Measurements from ENCODE around the gene TTBK1.

TTBK1 gene

GRCh38 chr6:43219814-43220213 lies 23.5 kb upstream of the TTBK1 start:
- H3K4me3 ChIP-seq = no peak overlapping the region
- no peak overlapping the region for H3K27ac ChIP-seq
- H3K4me1 ChIP-seq = peaks cover 12 to 37% (median 15%) of the 10 kb centered on the region in 10 experiments
- no peaks in the 10 kb centered on the region for H3K27me3 ChIP-seq
- no peaks in the 10 kb centered on the region for H4K20me1 ChIP-seq
- H3K4me2 ChIP-seq = no peak overlapping the region
- H3K36me3 ChIP-seq = peaks cover 50 to 82% (median 66%) of the 10 kb centered on the region in 11 experiments
- no peak overlapping the region for H3K9ac ChIP-seq
- no peak for TF ChIP-seq Cebpa-rat (IDR thresholded peaks at IDR 0.05)
- H3K9me3 ChIP-seq (replicated peaks in 1 of 11) = no peaks in the 10 kb centered on the region

- Histone ChIP-seq H3K36me3 (peaks cover 48 to 80% (median 60%) of the 10 kb centered on the region in 11 experiments), H4K20me1 (no peaks in the 10 kb centered on the region), H3K27me3 (no peaks in the 10 kb centered on the region), H3K9ac (no peak overlapping the region), H3K4me1 (peaks cover 19 to 43% (median 22%) of the 10 kb centered on the region in 10 experiments), H3K9me3 (replicated peaks in 1 of 11) (no peaks in the 10 kb centered on the region), H3K4me3 (no peak overlapping the region), H3K27ac (no peak overlapping the region), H3K4me2 (peak overlapping the region in 2 of 11 experiments; percentile 37 to 53; a peak in 3 of 22 replicates)
- TF ChIP-seq Cebpa-rat (IDR thresholded peaks at IDR 0.05) = no peak
Measured at GRCh38 chr6:43220439-43220951, 22.8 kb upstream of the TTBK1 start.

- no peak for TF ChIP-seq Cebpa-rat (IDR thresholded peaks at IDR 0.05)
- H3K4me3 ChIP-seq = no peak overlapping the region
- H3K9ac ChIP-seq = peak overlapping the region in 1 of 11 experiments; percentile 32; a peak in 1 of 22 replicates
- no peaks in the 10 kb centered on the region for H3K9me3 ChIP-seq (replicated peaks in 1 of 11)
- no peaks in the 10 kb centered on the region; a peak in 1 of 22 replicates for H4K20me1 ChIP-seq
- H3K4me2 ChIP-seq = peak overlapping the region in 3 of 11 experiments; percentile 10 to 53 (median 37); a peak in 3 of 22 replicates
- peaks cover 42 to 80% (median 59%) of the 10 kb centered on the region in 11 experiments for H3K36me3 ChIP-seq
- no peaks in the 10 kb centered on the region for H3K27me3 ChIP-seq
- H3K27ac ChIP-seq = peak overlapping the region in 1 of 11 experiments; percentile 10; a peak in 1 of 22 replicates
- H3K4me1 ChIP-seq = peaks cover 25 to 52% (median 28%) of the 10 kb centered on the region in 10 experiments
Measured at GRCh38 chr6:43221046-43221972, 22.0 kb upstream of the TTBK1 start.

GRCh38 chr6:43222418-43223059 lies 20.7 kb upstream of the TTBK1 start:
- no peak for TF ChIP-seq Cebpa-rat (IDR thresholded peaks at IDR 0.05)
- no peak overlapping the region for H3K4me3 ChIP-seq
- H3K4me1 ChIP-seq = peaks cover 25 to 64% (median 30%) of the 10 kb centered on the region in 10 experiments
- no peaks in the 10 kb centered on the region for H3K9me3 ChIP-seq (replicated peaks in 1 of 11)
- no peak overlapping the region for H3K27ac ChIP-seq
- no peak overlapping the region for H3K4me2 ChIP-seq
- H3K36me3 ChIP-seq = peaks cover 32 to 72% (median 47%) of the 10 kb centered on the region in 11 experiments
- no peak overlapping the region; a peak in 1 of 22 replicates for H3K9ac ChIP-seq
- no peaks in the 10 kb centered on the region for H3K27me3 ChIP-seq
- H4K20me1 ChIP-seq = no peaks in the 10 kb centered on the region; a peak in 1 of 22 replicates

- H4K20me1 ChIP-seq = no peaks in the 10 kb centered on the region; a peak in 1 of 22 replicates
- peak overlapping the region in 3 of 11 experiments; percentile 86 to 91 (median 88); a peak in 5 of 22 replicates for H3K4me2 ChIP-seq
- peak overlapping the region in 2 of 11 experiments; percentile 75 to 83; a peak in 2 of 22 replicates for H3K27ac ChIP-seq
- peaks cover 27 to 68% (median 44%) of the 10 kb centered on the region in 11 experiments for H3K36me3 ChIP-seq
- H3K9ac ChIP-seq = no peak overlapping the region
- H3K9me3 ChIP-seq (replicated peaks in 1 of 11) = no peaks in the 10 kb centered on the region
- H3K4me1 ChIP-seq = peaks cover 29 to 70% (median 34%) of the 10 kb centered on the region in 10 experiments
- no peak overlapping the region for H3K4me3 ChIP-seq
- H3K27me3 ChIP-seq = no peaks in the 10 kb centered on the region
- no peak for TF ChIP-seq Cebpa-rat (IDR thresholded peaks at IDR 0.05)
Measured at GRCh38 chr6:43223175-43223574, 20.1 kb upstream of the TTBK1 start.

GRCh38 chr6:43226192-43226851 lies 17.0 kb upstream of the TTBK1 start:
- peak overlapping the region in 8 of 11 experiments; percentile 9 to 83 (median 50); a peak in 10 of 22 replicates for H3K27ac ChIP-seq
- no peaks in the 10 kb centered on the region for H3K9me3 ChIP-seq (replicated peaks in 1 of 11)
- no peaks in the 10 kb centered on the region for H3K27me3 ChIP-seq
- peak overlapping the region in 6 of 11 experiments; percentile 56 to 91 (median 80); a peak in 9 of 22 replicates for H3K4me2 ChIP-seq
- no peak overlapping the region for H3K4me3 ChIP-seq
- peaks cover 16 to 39% (median 28%) of the 10 kb centered on the region in 11 experiments for H3K36me3 ChIP-seq
- TF ChIP-seq Cebpa-rat (IDR thresholded peaks at IDR 0.05) = no peak
- H3K4me1 ChIP-seq = peaks cover 34 to 68% (median 47%) of the 10 kb centered on the region in 10 experiments
- peak overlapping the region in 3 of 11 experiments; percentile 46 to 57 (median 51); a peak in 3 of 22 replicates for H3K9ac ChIP-seq
- no peaks in the 10 kb centered on the region; a peak in 1 of 22 replicates for H4K20me1 ChIP-seq

GRCh38 chr6:43228951-43229802 lies 14.1 kb upstream of the TTBK1 start, which contains the start of gene DNPH1:
Gene DNPH1 (minus strand): TSS chr6:43229481. CDS start chr6:43229456, 25 bp downstream.
- H3K27me3 ChIP-seq = no peaks in the 10 kb centered on the region
- TF ChIP-seq Cebpa-rat (IDR thresholded peaks at IDR 0.05) = no peak
- peaks cover 0 to 18% (median 8%) of the 10 kb centered on the region in 11 experiments; a peak in 11 of 22 replicates for H3K36me3 ChIP-seq
- no peaks in the 10 kb centered on the region for H3K9me3 ChIP-seq (replicated peaks in 1 of 11)
- peak within 1 kb of the TSS; percentile 75 to 94 (median 87) for H3K4me2 ChIP-seq
- no peaks in the 10 kb centered on the region; a peak in 1 of 22 replicates for H4K20me1 ChIP-seq
- peak within 1 kb of the TSS; percentile 54 to 86 (median 72) for H3K4me3 ChIP-seq
- H3K9ac ChIP-seq = peak within 1 kb of the TSS; percentile 81 to 93 (median 88)
- peaks cover 28 to 48% (median 39%) of the 10 kb centered on the region in 10 experiments for H3K4me1 ChIP-seq
- peak within 1 kb of the TSS; percentile 58 to 92 (median 84) for H3K27ac ChIP-seq

Measured in BLaER1 treated with 17β-estradiol and CSF1 and Interleukin-3, amounts not matched to agents 10 nM and 100 nM (cell line).